ENCODE data around the gene IFFO2.

Gene IFFO2

DNA sequence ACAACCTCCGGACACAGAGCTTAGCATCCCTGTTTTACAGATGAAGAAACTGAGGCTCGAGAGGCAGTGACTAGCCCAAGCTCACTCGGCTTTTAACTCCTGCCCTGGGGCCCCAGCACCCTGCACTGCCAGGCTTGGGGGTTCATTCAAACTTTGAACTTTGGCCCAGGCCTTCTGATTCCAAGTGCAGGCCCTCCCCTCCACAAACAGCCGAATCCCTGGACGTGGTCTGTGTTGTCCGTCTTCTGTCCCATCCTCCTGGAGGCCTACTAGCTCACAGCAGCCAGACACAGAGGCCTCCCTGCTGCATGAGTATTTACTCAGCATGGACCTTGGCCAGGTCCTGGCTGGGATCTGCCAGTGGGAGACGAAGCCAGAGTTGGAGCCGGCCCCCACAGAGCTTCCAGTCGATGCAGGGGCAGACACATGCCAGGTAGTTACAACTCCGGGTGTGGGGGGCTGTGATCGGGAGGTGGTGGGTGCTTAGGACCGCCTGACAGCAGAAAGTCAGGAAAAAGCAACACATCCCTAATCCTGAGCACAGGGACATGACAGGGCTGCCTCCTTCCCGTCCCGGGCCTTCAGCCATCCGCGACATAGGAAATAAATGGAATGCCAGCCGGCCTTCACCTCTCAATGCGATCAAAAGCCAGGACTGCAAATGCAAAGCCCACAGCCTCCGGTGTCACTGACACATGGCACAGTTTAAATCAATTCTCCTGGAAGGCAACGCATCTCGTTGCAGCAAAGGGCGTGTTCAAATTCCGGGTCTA lies 7.4 kb downstream of the IFFO2 start:
- H3K27ac ChIP-seq (ENCODE audit: low read depth, low read length, poor library complexity, severe bottlenecking), result no peak overlapping the region

DNA sequence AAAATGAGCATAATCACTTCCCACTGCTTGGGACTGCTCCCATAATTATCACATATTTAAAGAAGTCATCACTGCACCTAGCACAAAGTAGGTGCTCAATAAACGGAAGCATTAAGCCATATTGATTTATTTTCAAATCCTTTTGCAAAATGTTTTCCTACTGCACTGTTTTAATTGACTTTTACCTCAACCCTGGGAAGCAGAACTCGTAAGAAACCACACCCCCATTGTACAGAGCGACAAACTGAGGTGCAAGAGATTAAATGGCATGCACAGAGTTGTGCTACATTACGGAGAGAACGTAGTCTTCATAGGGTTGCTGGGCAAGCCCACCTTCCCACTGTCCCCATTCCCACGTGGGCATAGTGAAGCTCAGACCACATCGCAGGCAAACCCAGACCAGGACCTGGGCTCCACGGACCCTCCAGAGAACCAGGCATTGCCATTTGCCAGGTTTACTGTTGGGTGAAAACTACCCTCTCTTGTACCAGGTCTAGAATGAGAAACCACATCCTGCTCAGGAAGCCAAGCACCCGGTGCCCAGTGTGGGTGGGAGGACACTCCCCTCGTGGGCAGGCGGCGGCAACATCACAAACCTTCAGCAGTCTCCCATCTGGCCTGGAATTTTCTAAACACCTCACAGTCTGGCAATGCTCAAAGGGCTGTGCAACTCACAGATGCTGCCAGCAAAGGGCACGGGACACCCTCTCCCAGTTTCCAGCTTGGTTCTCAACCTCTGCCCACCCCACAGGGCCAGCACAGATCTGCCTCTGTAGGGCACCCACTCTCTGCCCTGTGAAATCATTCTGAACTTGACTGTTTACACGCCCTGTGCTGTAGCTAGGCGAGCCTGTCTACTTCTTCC lies 8.2 kb downstream of the IFFO2 start:
- TF ChIP-seq, protein P1, sequence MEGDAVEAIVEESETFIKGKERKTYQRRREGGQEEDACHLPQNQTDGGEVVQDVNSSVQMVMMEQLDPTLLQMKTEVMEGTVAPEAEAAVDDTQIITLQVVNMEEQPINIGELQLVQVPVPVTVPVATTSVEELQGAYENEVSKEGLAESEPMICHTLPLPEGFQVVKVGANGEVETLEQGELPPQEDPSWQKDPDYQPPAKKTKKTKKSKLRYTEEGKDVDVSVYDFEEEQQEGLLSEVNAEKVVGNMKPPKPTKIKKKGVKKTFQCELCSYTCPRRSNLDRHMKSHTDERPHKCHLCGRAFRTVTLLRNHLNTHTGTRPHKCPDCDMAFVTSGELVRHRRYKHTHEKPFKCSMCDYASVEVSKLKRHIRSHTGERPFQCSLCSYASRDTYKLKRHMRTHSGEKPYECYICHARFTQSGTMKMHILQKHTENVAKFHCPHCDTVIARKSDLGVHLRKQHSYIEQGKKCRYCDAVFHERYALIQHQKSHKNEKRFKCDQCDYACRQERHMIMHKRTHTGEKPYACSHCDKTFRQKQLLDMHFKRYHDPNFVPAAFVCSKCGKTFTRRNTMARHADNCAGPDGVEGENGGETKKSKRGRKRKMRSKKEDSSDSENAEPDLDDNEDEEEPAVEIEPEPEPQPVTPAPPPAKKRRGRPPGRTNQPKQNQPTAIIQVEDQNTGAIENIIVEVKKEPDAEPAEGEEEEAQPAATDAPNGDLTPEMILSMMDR (IDR thresholded peaks at IDR 0.05; ENCODE audit: low read length), result no peak
- no peak for TF ChIP-seq EZH2 (IDR thresholded peaks at IDR 0.05; ENCODE audit: borderline replicate concordance, low read length)
- Histone ChIP-seq H2AFZ (ENCODE audit: low read length) (no peak overlapping the region), H3K27me3 (ENCODE audit: insufficient read depth, low read length) (peaks cover 3% of the 10 kb centered on the region; the same call in 1 of the 2 replicates), H3K79me2 (ENCODE audit: insufficient read depth, low read length) (no peaks in the 10 kb centered on the region), H3F3A (ENCODE audit: insufficient read depth, low read length) (no peaks in the 10 kb centered on the region), H3K9me2 (ENCODE audit: low read depth, low read length) (no peaks in the 10 kb centered on the region), H3K36me3 (ENCODE audit: insufficient read depth, low read length) (no peaks in the 10 kb centered on the region), H3K27ac (ENCODE audit: low read depth, low read length, poor library complexity, severe bottlenecking) (no peak overlapping the region), H3K9ac (ENCODE audit: low read length) (no peak overlapping the region), H3K4me1 (ENCODE audit: insufficient read depth, low read length, severe bottlenecking) (no peaks in the 10 kb centered on the region), H3K4me2 (ENCODE audit: low read length) (no peak overlapping the region), H3K4me3 (ENCODE audit: low read depth, low read length, poor library complexity, severe bottlenecking) (no peak overlapping the region), H4K20me1 (ENCODE audit: insufficient read depth, low read length) (no peaks in the 10 kb centered on the region), H3K9me3 (ENCODE audit: low read length) (no peaks in the 10 kb centered on the region)

More for the DNA sequence above, 7.4 kb downstream of the IFFO2 start:
- Histone ChIP-seq H3K79me2 (ENCODE audit: insufficient read depth, low read length) (no peaks in the 10 kb centered on the region), H3F3A (ENCODE audit: insufficient read depth, low read length) (no peaks in the 10 kb centered on the region), H3K4me2 (ENCODE audit: low read length) (no peak overlapping the region), H3K4me1 (ENCODE audit: insufficient read depth, low read length, severe bottlenecking) (no peaks in the 10 kb centered on the region), H4K20me1 (ENCODE audit: insufficient read depth, low read length) (no peaks in the 10 kb centered on the region), H3K9ac (ENCODE audit: low read length) (no peak overlapping the region), H2AFZ (ENCODE audit: low read length) (no peak overlapping the region), H3K9me3 (ENCODE audit: low read length) (no peaks in the 10 kb centered on the region), H3K4me3 (ENCODE audit: low read depth, low read length, poor library complexity, severe bottlenecking) (no peak overlapping the region), H3K36me3 (ENCODE audit: insufficient read depth, low read length) (no peaks in the 10 kb centered on the region), H3K27me3 (ENCODE audit: insufficient read depth, low read length) (peaks cover 3% of the 10 kb centered on the region; the same call in 1 of the 2 replicates), H3K9me2 (ENCODE audit: low read depth, low read length) (no peaks in the 10 kb centered on the region)
- TF ChIP-seq, protein P1 (IDR thresholded peaks at IDR 0.05; ENCODE audit: low read length), result no peak
- no peak for TF ChIP-seq EZH2 (IDR thresholded peaks at IDR 0.05; ENCODE audit: borderline replicate concordance, low read length)

DNA sequence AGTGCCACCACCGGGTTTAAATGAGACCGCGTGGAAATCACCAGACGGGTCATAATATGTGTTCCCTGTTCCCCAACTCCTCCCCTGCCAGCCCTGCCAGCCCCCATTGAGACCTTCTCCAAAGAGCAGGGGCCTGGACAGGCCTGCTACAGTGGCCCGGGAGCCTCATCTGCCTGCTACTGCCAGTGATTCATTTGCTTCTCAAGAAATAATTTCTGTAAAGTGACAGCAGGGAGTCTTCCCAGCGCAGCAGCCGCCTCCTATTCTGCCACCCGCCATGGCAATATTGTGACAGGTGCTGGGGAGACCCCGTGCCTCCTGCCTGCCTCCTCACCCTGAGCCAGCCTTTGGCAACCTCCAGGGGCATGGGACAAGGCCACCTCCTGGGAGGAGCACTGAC lies 8.9 kb downstream of the IFFO2 start:
- H3K4me1 ChIP-seq (ENCODE audit: insufficient read depth, low read length, severe bottlenecking), result no peaks in the 10 kb centered on the region
- H4K20me1 ChIP-seq (ENCODE audit: insufficient read depth, low read length), result no peaks in the 10 kb centered on the region
- no peaks in the 10 kb centered on the region for H3K36me3 ChIP-seq (ENCODE audit: insufficient read depth, low read length)
- no peak overlapping the region for H3K9ac ChIP-seq (ENCODE audit: low read length)
- no peaks in the 10 kb centered on the region for H3K9me3 ChIP-seq (ENCODE audit: low read length)
- no peak overlapping the region for H2AFZ ChIP-seq (ENCODE audit: low read length)
- H3F3A ChIP-seq (ENCODE audit: insufficient read depth, low read length), result no peaks in the 10 kb centered on the region
- peaks cover 3% of the 10 kb centered on the region; the same call in 1 of the 2 replicates for H3K27me3 ChIP-seq (ENCODE audit: insufficient read depth, low read length)
- H3K4me3 ChIP-seq (ENCODE audit: low read depth, low read length, poor library complexity, severe bottlenecking), result no peak overlapping the region
- no peak for TF ChIP-seq EZH2 (IDR thresholded peaks at IDR 0.05; ENCODE audit: borderline replicate concordance, low read length)
- TF ChIP-seq, protein P1 (IDR thresholded peaks at IDR 0.05; ENCODE audit: low read length), result no peak
- H3K79me2 ChIP-seq (ENCODE audit: insufficient read depth, low read length), result no peaks in the 10 kb centered on the region
- H3K9me2 ChIP-seq (ENCODE audit: low read depth, low read length), result no peaks in the 10 kb centered on the region
- H3K27ac ChIP-seq (ENCODE audit: low read depth, low read length, poor library complexity, severe bottlenecking), result no peak overlapping the region
- H3K4me2 ChIP-seq (ENCODE audit: low read length), result no peak overlapping the region

Data from OCI-LY1 (cell line).